AG04450 (cell line): Measurements from ENCODE around the gene CEPT1. TPM values are rescaled to one million over a fixed set of nuclear protein-coding genes. Genes with fewer than 3 reads are reported as not detected.

Source experiments
- CTCF ChIA-PET: fragments of 300-600, 350-600 bp; formaldehyde crosslinking; extraction: SDS; loops from one replicate; lab custom pipeline; 2022; ENCODE audit warnings: antibody characterized with exemption, inconsistent platforms; lab: Charles Lee
- POLR2A ChIA-PET: fragments of 350-600 bp; formaldehyde crosslinking; extraction: SDS; loops from one replicate; lab custom pipeline; 2021; ENCODE audit warnings: antibody characterized with exemption, inconsistent platforms; lab: Yijun Ruan, JAX
- DNase-seq: peaks from one replicate; pipeline ENCODE4 v3.0.0-alpha.2; 2011; ENCODE audit warnings: low read depth, low spot score
- H3K27ac ChIP-seq: one replicate; pipeline ENCODE4 v1.5.1; 2012; ENCODE audit warnings: low read depth, low read length, control low read depth
- H3K27me3 ChIP-seq: one replicate; pipeline ENCODE4 v1.6.0; 2012; ENCODE audit warnings: low read length; ENCODE audit not compliant: control insufficient read depth, insufficient read depth
- H3K4me3 ChIP-seq: 2 replicates; pipeline ENCODE4 v1.5.1; 2011; ENCODE audit warnings: mild to moderate bottlenecking, low read depth, low read length, control low read depth
- H3K9me3 ChIP-seq: 2 replicates; pipeline ENCODE4 v1.5.1; 2012; ENCODE audit warnings: low read length; ENCODE audit not compliant: control insufficient read depth, insufficient read depth
- polyA plus RNA-seq: library from polyadenylated mRNA; depleted of rRNA; stranded (reverse); fragments of >200 nt; gene quantifications from 2 replicates; pipeline ENCODE4 v1.2.3, GENCODE V29; 2011
- TF ChIP-seq, protein P1 (sequence below): IDR thresholded peaks from 2 replicates; pipeline ENCODE4 v1.5.1; 2011; ENCODE audit warnings: low read depth, low read length, control low read depth, inconsistent platforms

CEPT1 gene
- polyA plus RNA-seq, 1 experiment: 28.6 TPM

DNA sequence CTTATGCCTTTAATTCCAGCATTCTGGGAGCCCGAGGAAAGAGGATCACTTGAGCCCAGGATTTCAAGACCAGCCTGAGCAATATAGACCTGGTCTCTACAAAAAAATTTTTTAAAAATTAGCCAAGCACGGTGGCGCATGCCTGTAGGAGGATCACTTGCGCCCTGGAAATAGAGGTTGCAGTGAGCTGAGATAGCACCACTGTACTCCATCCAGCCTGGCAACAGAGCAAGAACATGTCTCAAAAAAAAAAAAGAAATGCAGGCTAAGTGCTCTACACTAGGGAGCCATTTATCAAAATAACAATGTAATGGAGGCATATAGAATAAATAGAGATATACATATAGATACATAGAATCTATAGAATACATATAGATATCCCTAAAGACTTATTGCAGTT is 23.3 kb downstream of the CEPT1 start:
- no peak overlapping the region for H3K27ac ChIP-seq
- H3K27me3 ChIP-seq: no peaks in the 10 kb centered on the region
- TF ChIP-seq, protein P1, sequence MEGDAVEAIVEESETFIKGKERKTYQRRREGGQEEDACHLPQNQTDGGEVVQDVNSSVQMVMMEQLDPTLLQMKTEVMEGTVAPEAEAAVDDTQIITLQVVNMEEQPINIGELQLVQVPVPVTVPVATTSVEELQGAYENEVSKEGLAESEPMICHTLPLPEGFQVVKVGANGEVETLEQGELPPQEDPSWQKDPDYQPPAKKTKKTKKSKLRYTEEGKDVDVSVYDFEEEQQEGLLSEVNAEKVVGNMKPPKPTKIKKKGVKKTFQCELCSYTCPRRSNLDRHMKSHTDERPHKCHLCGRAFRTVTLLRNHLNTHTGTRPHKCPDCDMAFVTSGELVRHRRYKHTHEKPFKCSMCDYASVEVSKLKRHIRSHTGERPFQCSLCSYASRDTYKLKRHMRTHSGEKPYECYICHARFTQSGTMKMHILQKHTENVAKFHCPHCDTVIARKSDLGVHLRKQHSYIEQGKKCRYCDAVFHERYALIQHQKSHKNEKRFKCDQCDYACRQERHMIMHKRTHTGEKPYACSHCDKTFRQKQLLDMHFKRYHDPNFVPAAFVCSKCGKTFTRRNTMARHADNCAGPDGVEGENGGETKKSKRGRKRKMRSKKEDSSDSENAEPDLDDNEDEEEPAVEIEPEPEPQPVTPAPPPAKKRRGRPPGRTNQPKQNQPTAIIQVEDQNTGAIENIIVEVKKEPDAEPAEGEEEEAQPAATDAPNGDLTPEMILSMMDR: no peak
- no peaks in the 10 kb centered on the region for H3K9me3 ChIP-seq
- ChIA-PET CTCF (no interaction called here), POLR2A (no interaction called here)
- no peak overlapping the region for H3K4me3 ChIP-seq
- no peak for DNase-seq

GRCh38 chr1:111164151-111164550 is 24.1 kb downstream of the CEPT1 start:
- TF ChIP-seq, protein P1: no peak
- ChIA-PET POLR2A (no interaction called here), CTCF (no interaction called here)
- Histone ChIP-seq H3K4me3 (no peak overlapping the region), H3K9me3 (no peaks in the 10 kb centered on the region), H3K27ac (no peak overlapping the region), H3K27me3 (no peaks in the 10 kb centered on the region)
- no peak for DNase-seq

DNA sequence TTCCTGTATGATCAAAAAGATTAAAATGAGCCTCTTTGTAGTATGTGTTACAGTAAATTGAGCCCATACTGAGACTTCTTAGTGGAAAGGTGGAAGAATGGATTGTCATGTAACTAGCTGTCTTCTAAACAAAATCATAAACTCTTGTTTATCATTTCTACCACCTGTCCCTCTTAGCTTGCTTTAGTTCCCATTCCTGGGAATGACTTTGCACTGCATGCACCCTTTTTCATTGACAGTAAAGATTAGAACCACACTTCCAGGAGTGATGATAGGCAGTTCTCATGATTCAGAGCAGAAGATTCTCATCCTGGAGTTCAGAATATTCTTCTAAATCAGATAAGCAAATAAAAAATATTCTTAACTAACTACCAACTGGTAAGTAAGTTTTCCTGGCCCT is 32.4 kb downstream of the CEPT1 start:
- Histone ChIP-seq H3K27me3 (no peaks in the 10 kb centered on the region), H3K9me3 (no peaks in the 10 kb centered on the region), H3K4me3 (no peak overlapping the region), H3K27ac (no peak overlapping the region)
- CTCF ChIA-PET: no interaction called here
- TF ChIP-seq, protein P1: no peak
- POLR2A ChIA-PET: no interaction called here
- DNase-seq: no peak

- CTCF ChIA-PET: no interaction called here
Observed at GRCh38 chr1:111174070-111174469, 34.0 kb downstream of the CEPT1 start.

DNA sequence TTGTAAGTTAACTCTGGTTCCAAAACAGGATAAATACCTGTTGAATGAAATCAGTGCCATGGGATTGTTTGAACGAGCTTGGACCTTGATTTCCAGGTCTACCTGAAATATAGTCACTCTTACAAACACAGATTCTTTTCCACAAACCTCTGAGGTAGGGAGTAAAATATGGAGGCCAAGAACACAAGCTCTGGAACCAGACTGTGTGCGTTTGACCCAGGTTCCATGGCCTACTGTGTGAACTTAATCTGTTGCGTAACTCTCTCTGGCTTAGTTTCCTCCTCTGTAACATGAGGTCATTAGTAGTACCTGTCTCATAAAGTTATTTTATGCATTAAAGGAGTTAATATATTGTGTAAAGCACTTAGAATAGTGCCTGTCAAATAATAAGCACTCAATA is 35.3 kb downstream of the CEPT1 start:
- no peaks in the 10 kb centered on the region for H3K9me3 ChIP-seq
- ChIA-PET POLR2A (no interaction called here), CTCF (interaction anchor here (0.6 kb wide), 1 partner anchor 16 kb away, joined by 6 read pairs; no protein-coding TSS in a partner anchor)
- TF ChIP-seq, protein P1: no peak
- H3K4me3 ChIP-seq: no peak overlapping the region
- H3K27me3 ChIP-seq: no peaks in the 10 kb centered on the region
- no peak overlapping the region for H3K27ac ChIP-seq
- no peak for DNase-seq

More at GRCh38 chr1:111174070-111174469, 34.0 kb downstream of the CEPT1 start:
- no peak for DNase-seq
- no peaks in the 10 kb centered on the region for H3K9me3 ChIP-seq
- H3K27me3 ChIP-seq: no peaks in the 10 kb centered on the region
- TF ChIP-seq, protein P1: no peak
- no peak overlapping the region for H3K4me3 ChIP-seq
- no peak overlapping the region for H3K27ac ChIP-seq
- POLR2A ChIA-PET: no interaction called here
